Smooth muscle cell (in vitro differentiated cells): ENCODE measurements around the gene PJA1. TPM values are rescaled to one million over a fixed set of nuclear protein-coding genes. Genes with fewer than 3 reads are reported as not detected.

Source experiments
- DNase-seq: peaks from one replicate; lab custom pipeline; 2025; ENCODE audit not compliant: unreplicated experiment; lab: John Stamatoyannopoulos, UW
- H2AFZ ChIP-seq: fragments of 200-600 bp; sonication (generic); 2 replicates; pipeline ENCODE4 v1.6.0; 2016; ENCODE audit warnings: antibody characterized with exemption, low read depth, mild to moderate bottlenecking
- H3F3A ChIP-seq: fragments of 200-600 bp; sonication (generic); 2 replicates; pipeline ENCODE4 v1.6.0; 2017; ENCODE audit warnings: antibody characterized with exemption, low read depth
- H3K27ac ChIP-seq: fragments of 200-600 bp; sonication (generic); 2 replicates; pipeline ENCODE4 v1.5.1; 2016; ENCODE audit warnings: low read depth, mild to moderate bottlenecking
- H3K27me3 ChIP-seq: fragments of 200-600 bp; sonication (generic); 2 replicates; pipeline ENCODE4 v1.6.1; 2016; ENCODE audit warnings: low read depth, mild to moderate bottlenecking
- H3K36me3 ChIP-seq: fragments of 200-600 bp; sonication (generic); 2 replicates; pipeline ENCODE4 v1.5.1; 2016; ENCODE audit warnings: low read depth
- H3K4me1 ChIP-seq: fragments of 200-600 bp; sonication (generic); 2 replicates; pipeline ENCODE4 v1.5.1; 2016; ENCODE audit warnings: low read depth
- H3K4me2 ChIP-seq: fragments of 200-600 bp; sonication (generic); 2 replicates; pipeline ENCODE4 v1.6.0; 2016; ENCODE audit warnings: mild to moderate bottlenecking
- H3K4me3 ChIP-seq: fragments of 200-600 bp; sonication (generic); 2 replicates; pipeline ENCODE4 v1.5.1; 2016; ENCODE audit warnings: mild to moderate bottlenecking
- H3K79me2 ChIP-seq: fragments of 200-600 bp; sonication (generic); 2 replicates; pipeline ENCODE4 v1.6.0; 2016; ENCODE audit warnings: low read depth, mild to moderate bottlenecking
- H3K9ac ChIP-seq: fragments of 200-600 bp; sonication (generic); 2 replicates; pipeline ENCODE4 v1.6.0; 2016; ENCODE audit warnings: low read depth
- H3K9me3 ChIP-seq: fragments of 200-600 bp; sonication (generic); replicated peaks from 2 replicates; pipeline ENCODE4 v1.5.1; 2016; ENCODE audit warnings: low read depth
- H4K20me1 ChIP-seq: fragments of 200-600 bp; sonication (generic); 2 replicates; pipeline ENCODE4 v1.6.0; 2016; ENCODE audit warnings: low read depth
- WGBS: methylation state at CpG from one replicate; pipeline ENCODE4 v1.1.7; 2016; ENCODE audit warnings: low lambda C conversion rate; 5-methylcytosine and 5-hydroxymethylcytosine counted together
- polyA plus RNA-seq: library from polyadenylated mRNA; unstranded; fragments of >200 nt; fragmentation: Nextera tagmentation; extraction: Ambion mirVana; gene quantifications from 2 replicates; pipeline ENCODE4 v1.2.1, GENCODE V29; 2016
- total RNA-seq: library from RNA; depleted of rRNA; stranded (reverse); fragments of >200 nt; gene quantifications from 2 replicates; pipeline ENCODE4 v1.2.3, GENCODE V29; 2014
- TF ChIP-seq, protein P1 (sequence below): fragments of 200-600 bp; sonication (generic); IDR thresholded peaks from 2 replicates; pipeline ENCODE4 v1.5.1; 2017; ENCODE audit warnings: borderline replicate concordance, mild to moderate bottlenecking, antibody characterized with exemption; ENCODE audit not compliant: insufficient read depth, poor library complexity, severe bottlenecking

The PJA1 gene
- total and polyA plus RNA-seq, 2 experiments from 2014 or later = 30.6 to 53.4 TPM

DNA sequence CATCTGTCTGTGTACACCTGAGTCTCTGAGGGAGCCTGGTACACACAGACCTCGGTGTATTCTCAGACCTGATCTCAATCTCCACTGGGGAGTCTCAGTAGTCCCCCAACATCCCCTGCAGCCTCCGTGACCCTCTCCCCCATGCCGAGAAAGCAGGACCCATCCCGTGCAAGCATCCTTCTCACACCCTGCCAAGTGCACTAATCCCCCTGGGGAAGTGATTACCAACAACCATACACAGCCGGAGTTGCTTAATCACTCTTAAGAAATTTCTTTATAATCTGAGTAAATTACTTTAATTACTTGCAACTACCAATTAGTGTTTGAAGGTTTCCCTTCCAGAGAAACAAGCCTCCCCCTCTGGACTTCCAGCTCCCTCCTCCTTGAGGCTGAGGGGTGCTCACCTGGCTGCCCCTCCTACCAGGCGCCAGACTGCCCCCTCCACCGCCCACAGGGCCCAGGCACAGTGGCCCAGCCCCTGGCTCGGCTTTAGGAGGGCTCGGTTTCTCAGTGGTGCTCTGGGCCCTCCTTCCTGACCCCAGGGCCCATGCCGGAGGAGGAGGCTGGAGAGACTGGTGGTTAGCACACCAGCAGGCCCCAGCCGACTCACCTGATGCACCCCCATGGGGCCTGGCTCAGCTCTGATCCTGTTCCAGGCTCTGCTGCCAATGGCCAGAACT lies 43.8 kb downstream of the PJA1 start:
- TF ChIP-seq, protein P1, sequence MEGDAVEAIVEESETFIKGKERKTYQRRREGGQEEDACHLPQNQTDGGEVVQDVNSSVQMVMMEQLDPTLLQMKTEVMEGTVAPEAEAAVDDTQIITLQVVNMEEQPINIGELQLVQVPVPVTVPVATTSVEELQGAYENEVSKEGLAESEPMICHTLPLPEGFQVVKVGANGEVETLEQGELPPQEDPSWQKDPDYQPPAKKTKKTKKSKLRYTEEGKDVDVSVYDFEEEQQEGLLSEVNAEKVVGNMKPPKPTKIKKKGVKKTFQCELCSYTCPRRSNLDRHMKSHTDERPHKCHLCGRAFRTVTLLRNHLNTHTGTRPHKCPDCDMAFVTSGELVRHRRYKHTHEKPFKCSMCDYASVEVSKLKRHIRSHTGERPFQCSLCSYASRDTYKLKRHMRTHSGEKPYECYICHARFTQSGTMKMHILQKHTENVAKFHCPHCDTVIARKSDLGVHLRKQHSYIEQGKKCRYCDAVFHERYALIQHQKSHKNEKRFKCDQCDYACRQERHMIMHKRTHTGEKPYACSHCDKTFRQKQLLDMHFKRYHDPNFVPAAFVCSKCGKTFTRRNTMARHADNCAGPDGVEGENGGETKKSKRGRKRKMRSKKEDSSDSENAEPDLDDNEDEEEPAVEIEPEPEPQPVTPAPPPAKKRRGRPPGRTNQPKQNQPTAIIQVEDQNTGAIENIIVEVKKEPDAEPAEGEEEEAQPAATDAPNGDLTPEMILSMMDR = no peak
- no peaks in the 10 kb centered on the region for H3K4me1 ChIP-seq
- H3K36me3 ChIP-seq = no peaks in the 10 kb centered on the region
- 78% methylated on average over 10 of the region's 11 CpGs for WGBS
- H3K27ac ChIP-seq = no peak overlapping the region
- H3F3A ChIP-seq = no peaks in the 10 kb centered on the region
- no peaks in the 10 kb centered on the region for H3K9me3 ChIP-seq
- no peaks in the 10 kb centered on the region for H3K27me3 ChIP-seq
- no peak overlapping the region for H2AFZ ChIP-seq
- H3K4me2 ChIP-seq = no peak overlapping the region
- H4K20me1 ChIP-seq = no peaks in the 10 kb centered on the region
- no peak for DNase-seq
- H3K9ac ChIP-seq = no peak overlapping the region
- H3K4me3 ChIP-seq = no peak overlapping the region
- H3K79me2 ChIP-seq = no peaks in the 10 kb centered on the region

DNA sequence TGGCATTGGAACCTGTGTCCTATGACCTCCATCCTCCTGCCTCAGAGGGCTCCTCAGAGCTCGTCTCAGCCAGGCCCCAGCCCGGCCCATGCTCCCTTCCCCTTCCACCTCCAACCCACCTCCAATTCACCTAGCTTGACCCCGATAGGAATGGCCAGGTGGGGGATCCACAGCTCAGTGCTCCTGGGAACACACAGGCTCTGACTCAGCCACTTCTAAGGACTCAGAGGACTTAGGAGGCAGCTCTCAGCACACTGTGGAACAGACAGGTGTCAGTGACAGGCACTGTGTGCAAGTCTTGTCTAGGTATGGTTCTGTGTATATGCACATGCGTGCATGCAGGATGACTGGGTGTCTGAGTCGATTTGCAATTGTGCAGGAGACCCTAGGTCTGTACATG lies 44.8 kb downstream of the PJA1 start:
- WGBS = 82% methylated on average over 5 of the region's 5 CpGs
- no peak overlapping the region for H3K27ac ChIP-seq

DNA sequence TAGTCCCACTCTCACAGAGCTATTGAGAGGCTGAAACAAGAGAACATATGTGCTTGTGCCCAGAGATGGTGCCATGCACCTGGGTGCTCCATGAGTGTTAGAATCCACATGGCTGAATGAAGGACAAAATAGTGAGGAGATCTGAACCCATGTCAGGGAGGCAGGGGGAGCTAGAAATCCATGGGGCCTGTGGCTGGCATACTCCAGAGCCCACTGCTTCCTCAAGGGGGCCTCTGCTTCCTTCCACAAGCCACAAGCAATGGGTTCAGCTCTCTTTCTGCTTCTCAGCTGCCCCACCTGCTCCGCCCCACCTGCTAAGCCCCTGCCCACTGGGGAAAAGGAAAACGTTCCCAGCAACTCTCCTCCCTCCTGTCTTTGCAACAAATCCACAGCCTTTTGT lies 46.1 kb downstream of the PJA1 start:
- H2AFZ ChIP-seq = no peak overlapping the region
- H3K36me3 ChIP-seq = no peaks in the 10 kb centered on the region
- TF ChIP-seq, protein P1 = no peak
- WGBS = 59% methylated on average over 2 of the region's 2 CpGs
- no peaks in the 10 kb centered on the region for H4K20me1 ChIP-seq
- no peaks in the 10 kb centered on the region for H3K79me2 ChIP-seq
- no peaks in the 10 kb centered on the region for H3K4me1 ChIP-seq
- no peak overlapping the region for H3K9ac ChIP-seq
- no peak overlapping the region for H3K4me2 ChIP-seq
- H3K27ac ChIP-seq = no peak overlapping the region
- H3F3A ChIP-seq = no peaks in the 10 kb centered on the region
- H3K27me3 ChIP-seq = no peaks in the 10 kb centered on the region
- H3K4me3 ChIP-seq = no peak overlapping the region
- DNase-seq = no peak
- no peaks in the 10 kb centered on the region for H3K9me3 ChIP-seq

More for the DNA sequence above, 44.8 kb downstream of the PJA1 start:
- H3K9ac ChIP-seq = no peak overlapping the region
- no peaks in the 10 kb centered on the region for H3F3A ChIP-seq
- DNase-seq = no peak
- H3K79me2 ChIP-seq = no peaks in the 10 kb centered on the region
- no peaks in the 10 kb centered on the region for H4K20me1 ChIP-seq
- H3K4me3 ChIP-seq = no peak overlapping the region
- H3K4me2 ChIP-seq = no peak overlapping the region
- no peak overlapping the region for H2AFZ ChIP-seq
- H3K27me3 ChIP-seq = no peaks in the 10 kb centered on the region
- H3K36me3 ChIP-seq = no peaks in the 10 kb centered on the region
- H3K4me1 ChIP-seq = no peaks in the 10 kb centered on the region
- TF ChIP-seq, protein P1 = no peak
- no peaks in the 10 kb centered on the region for H3K9me3 ChIP-seq
